Stimulated activated CD4-positive, alpha-beta T cell treated with anti-CD3 and anti-CD28 coated beads, Interleukin-4, amount 100 ng/mL, for 4 hours (primary cell): Measurements from ENCODE around the gene SLC9A9.

Experiments
- DNase-seq, 2 experiments: peaks; one replicate each; pipeline ENCODE4 v3.0.0-alpha.2; 2020

SLC9A9 gene

DNA sequence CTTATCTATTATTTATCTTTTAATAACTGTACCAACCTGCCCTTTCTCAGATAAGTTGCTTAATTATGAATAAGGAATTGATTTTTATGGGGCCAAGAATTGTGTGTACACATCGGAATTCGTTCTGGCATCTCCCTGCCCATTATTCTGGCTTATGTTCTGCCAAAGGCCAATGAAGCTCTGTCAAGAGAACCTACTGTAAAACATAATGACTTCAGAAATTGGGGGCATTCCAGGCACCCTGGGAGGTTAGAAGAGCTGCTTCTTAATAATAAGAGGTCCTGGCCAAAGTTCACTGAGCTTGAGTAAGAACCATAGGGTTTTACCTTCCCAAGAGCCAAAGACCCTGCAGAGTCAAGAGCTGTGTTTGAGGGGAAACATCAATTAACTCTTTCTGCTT, 261.7 kb downstream of the SLC9A9 start:
- no peak for DNase-seq

DNA sequence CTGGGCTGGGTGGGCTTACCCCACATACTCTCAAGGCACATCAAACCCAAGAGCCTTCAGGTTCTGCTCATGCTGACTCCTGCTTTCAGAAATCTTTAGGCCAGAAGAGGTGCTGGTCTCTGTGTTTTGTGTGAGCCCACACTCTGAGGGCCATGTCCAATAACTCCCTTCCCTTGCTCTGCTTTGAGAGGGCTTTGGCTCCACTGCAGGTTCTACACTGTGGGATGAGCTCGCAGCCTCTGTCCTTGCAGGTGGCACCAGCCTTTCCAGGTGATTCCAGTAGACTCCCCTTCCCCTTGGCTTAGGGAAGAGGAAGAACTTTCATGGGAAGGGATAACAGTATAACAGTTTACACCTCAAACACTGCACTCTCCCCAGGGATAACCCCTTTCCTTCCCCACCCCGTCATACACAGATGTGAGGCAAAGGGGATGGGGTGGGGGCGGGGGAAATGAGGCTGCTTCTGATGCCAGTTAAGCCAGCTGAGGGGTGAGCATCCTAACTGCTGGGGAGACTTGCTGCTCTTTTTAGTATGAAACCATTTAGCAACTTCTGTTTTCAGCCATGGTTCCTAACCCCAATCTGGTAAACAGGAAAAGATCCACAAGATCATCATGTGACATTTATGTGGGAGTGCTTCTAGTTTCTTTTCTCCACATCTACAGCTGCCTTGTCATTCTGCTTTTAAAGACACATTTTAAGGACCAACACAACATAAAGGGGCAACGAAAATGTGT, 262.4 kb downstream of the SLC9A9 start:
- no peak for DNase-seq

DNA sequence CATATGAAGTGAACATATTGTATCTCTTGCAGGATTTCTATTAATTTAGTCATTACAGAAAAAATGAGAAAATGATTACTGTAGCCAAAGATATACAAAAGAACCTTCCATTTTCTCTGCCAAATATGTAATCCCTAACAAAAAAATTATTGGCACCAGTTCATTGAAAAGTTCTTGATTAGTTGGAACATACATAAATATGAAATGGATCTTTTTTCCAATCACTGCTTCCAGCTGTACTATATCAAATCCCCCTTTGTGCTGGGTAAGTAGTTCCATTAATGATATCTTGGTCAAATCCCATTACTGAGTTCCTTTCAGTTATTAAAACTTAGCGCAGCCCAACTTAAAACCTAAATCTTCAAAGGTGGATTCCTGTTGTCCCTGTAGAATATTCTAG, 263.8 kb downstream of the SLC9A9 start:
- DNase-seq, result no peak

DNA sequence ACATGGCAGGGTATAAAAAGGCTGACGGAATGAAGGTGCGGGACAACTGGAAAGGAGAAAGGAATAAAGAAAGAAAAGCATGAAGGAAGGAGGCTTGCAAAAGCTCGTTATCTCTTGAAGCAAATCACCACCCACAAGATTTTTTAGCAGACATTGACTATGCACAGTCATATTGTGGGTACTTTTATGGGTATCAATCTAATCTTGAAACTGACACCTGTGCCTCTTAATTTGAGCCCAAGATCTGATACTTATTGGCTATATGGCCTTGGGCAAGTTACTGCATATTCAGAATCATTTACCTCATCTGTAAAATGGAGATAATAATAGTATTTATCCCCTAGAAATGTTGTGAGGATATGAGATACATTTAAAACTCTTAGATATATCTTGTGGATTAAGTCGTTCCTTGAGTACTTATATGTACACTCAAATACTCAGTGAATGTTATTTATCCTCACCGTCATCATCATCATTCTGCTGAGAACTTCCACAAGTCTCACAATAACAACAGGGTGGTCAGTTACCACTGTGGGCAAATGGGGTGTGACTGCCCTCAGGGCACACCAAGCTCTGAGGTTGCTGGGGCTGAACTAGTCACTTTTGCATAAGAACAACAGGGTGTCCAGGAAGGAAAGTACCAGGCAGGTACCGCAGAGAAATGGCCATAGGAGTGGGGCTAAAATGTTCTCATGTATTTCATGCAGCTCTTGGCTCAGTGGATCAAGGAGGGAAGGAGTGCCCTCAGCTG, 266.1 kb downstream of the SLC9A9 start:
- no peak for DNase-seq

DNA sequence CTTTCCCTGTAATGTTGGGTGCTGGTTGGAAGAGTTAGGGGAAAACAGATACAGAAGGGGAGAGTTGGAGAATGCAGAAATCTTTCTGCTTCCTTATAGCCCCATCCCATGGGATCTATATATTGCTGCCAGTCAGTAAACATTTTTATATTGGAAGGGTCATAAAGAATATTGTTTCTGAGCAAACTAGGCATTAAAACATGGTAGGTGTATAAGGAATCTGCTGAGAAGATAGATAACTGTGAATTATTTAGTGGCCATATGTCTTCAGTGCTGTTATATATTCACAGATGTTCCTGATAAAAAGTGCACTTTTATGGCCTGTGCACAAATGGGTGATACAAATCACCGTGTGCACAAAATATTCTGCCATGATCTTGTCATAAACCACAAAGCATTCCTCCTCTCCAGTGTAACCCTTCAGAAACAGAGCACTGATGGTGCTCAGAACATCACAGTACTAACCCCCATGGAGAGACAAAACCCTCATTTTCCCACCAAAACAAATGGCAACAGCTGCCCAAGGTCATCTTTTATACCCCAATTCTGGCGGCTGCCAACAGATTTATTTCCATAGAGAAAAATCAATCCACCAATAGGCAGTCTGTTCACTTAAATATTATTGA, 269.3 kb downstream of the SLC9A9 start:
- no peak for DNase-seq

DNA sequence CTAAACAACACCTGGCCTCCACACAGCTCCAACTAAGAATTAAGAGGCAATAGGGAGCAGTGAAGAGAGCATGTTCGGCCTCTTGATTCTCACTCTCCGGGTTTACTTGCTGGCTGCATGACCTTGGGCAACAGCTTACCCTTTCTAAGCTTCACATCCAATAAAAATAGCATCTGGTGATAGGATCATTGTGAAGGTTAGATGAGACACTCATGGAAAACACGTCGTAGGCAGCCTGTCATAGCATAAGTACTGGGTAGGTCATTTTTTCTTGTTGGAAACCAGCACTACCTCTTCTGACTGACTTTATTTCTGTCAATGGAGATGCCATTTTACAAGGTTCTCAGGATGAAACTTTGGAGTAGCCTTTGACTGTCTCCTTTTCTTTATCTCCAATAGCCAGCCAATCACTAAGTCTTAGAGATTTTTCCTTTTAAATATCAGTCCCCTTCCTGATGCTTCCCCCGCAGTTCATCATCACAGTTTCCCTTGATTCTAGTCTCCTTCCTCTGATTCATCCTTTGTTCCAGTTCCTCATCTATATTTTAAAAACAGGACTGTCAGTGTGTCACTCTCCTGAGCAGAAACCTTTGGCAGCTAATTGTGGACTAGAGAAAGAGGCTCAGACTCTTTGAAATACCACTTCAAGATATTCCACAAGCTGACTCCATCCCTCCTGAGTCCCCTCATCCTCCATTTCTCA, 271.5 kb downstream of the SLC9A9 start:
- DNase-seq, result no peak

DNA sequence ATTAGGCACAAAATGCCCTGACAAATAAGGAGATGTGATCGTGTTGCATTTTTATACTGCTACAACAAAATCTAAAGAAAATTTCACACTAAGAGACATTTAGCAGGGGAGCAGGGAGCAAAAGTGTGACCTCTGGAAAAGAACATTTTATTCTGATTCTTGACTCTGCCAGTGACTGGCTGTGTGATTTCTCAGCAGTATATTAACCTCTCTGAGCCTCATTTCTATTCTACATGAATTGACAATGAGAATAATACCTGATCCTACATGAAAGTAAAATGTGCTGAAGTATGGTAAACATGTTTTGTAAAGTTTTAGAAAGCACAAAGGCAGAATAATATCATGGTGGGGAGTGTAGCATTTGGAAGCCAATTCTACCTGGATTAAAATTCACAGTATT, 273.3 kb downstream of the SLC9A9 start:
- no peak for DNase-seq

DNA sequence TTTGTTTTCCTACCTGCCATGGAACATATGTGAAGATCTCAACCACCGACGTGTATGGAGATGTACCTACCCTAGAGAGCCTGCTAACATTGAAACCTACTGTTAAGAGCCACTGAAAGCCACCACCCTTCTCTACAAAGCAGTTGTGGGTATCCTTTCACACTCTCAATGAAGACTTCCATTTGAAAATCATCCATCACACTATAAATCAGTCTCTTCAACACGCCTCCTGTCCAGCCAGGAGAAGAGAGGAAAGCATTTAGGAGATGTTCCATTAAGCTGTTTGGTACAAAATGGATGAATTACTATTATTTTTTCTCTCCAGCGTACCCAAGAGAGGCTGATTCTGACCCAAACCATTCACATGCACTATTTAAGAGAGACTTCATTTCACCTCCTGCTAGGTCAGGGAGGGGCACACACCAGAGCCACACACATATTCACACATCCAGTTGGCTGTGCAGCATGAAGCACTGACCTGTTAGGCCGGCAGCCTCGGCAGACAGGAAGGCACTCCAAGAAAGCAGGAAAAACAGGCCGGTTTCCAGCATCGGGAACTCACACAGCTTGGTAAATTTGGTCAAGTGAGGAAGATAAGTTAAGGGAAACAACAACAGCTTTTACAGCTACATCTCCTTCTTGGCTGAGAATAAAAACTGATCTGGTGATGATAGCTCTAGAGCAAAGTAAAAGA, 274.5 kb downstream of the SLC9A9 start:
- no peak for DNase-seq

DNA sequence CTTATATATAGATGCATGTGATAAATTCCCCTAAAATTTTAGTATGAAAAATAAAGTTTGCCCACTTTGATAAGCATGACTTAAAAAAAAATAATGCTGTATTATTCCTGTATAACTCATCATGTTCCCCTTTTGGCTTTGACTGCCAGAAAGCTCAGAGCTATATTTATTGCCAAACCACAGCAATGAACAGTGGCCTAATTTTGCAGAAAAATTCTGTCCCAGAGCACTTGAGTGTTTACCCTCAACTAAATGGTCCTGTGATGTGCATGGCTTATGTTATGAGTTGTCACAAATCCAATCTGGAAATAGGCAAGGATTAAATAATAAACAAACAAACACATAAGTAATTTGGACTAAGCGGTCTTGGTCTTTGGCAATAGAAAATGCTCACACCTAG, 276.7 kb downstream of the SLC9A9 start:
- DNase-seq, result no peak

DNA sequence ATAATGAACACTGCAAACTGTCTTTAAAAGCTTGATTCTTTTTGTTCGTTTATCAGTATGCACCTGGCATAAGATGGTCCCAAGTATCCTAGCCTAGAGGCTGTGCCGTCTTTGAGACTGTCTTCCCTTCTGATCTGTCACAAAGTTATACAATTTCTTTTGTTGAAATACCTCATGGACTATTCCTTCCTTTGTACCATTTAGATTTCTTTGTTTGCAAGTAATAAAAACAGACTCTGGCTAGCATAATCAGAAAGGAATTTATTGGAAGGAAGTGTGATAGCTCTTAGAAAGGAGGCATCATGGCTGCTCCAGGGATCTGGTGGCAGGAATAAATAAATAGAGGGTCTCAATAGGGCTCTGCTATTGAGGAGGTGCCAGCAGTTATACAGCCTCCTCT, 280.4 kb downstream of the SLC9A9 start:
- DNase-seq, result no peak

DNA sequence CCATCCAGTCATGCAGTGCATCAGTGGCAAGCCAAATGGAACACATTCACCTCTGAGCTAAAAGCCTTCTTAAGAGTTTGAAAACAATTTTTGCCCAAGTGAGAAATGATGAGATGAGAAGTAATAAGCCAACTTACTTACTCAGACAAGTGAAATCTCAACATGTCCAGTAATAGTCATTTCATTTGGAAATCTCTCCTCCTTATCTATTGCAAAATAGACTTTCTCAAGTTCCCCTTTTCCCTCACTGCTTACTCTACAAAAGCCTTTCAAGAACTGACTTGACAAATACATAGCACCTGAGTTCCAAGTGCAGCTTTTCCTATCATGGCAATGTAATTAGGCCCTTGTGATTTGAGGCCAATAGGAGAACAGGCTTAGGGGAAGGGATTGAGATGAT, 282.3 kb downstream of the SLC9A9 start:
- no peak for DNase-seq

DNA sequence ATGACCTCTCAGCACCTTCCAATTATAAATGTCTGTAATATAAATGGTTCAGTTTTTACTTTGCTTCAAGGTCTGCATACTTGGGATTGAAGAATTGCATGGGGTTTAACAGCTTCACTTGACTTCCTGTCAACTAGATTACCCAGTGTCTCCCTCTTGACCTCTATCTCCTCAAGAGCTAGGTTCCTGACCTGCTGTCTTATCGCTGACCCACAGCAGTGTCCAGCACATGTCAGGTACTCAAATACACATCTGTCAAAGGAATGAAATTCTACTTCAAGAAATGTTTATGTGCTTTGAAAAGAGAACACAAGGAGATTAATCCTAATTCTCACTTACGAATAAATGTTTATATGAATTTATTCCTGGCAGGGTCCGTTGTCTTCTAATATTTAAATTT, 284.5 kb downstream of the SLC9A9 start:
- no peak for DNase-seq

DNA sequence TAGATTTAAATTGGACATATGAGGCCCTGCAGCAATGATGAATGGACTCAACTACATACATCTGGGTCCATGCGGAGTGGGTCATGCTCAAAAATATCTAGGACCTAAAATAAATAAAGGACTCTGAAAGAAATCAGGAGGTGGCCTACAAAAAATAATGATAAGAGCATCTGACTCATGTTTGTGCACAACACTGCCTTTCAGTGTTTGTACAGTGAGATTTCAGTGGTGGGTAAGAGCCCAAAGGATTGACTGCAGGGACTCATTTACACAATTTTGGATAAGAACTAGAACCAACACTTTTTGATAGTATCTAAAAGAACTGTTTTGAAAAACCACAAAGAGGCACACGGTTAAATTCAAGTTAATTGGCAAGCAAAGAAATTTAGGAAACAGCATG, 285.5 kb downstream of the SLC9A9 start:
- no peak for DNase-seq

DNA sequence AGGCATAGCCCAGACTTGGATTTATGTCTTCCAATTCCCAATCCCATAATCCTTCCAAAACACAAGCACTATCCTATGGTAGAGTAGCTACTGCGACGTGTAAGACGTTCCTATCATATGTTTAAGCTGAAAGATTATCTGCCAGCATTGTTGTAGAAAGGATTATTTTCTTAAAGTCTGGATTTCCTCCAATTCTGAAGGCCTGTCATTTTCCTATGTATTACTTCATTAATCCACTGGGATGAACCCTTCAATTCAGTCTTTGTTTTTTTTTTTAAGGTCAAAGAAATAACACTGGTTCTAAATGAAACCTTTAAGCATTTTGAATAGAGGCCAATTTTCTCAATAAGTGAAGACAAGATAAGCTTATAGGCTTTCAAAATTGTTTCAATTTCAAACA, 289.0 kb downstream of the SLC9A9 start:
- no peak for DNase-seq

DNA sequence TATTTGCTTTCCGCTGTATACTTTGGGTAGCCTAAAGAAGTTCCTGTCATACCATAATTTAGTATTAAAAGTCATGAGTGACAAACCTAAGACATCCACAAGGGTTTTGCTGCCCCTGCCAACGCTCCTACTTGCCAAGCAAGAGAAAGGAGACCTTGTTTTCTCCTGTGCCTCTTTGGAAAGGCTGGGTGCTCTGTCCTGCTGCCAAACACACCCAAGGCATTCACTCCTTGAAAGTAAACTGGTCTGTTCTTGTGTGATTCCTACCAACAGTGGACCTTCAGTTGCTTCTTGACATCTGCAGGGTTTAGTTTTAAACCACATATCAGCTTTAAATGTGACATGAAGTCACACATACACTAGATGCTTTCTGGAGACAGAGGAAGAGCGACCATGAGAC, 295.4 kb downstream of the SLC9A9 start:
- DNase-seq, result no peak

DNA sequence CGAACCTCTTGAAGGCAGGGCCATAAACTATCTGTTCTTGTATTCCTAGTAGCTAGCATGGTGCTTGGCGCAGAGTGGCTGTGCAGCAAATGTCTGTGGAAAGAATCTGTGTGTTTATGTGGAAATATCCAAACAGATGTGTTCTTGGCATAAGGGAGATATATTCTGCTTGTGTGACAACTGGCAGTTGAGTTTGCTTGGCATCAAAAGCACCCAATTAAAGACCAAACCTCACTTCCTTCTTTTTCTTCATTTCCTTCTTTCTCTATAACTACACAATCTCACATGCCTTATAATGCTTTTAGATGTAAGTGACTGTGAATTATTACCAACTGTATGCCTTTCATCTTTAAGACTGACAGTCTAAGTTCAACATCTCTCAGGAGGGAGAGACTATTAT, 296.5 kb downstream of the SLC9A9 start:
- no peak for DNase-seq

DNA sequence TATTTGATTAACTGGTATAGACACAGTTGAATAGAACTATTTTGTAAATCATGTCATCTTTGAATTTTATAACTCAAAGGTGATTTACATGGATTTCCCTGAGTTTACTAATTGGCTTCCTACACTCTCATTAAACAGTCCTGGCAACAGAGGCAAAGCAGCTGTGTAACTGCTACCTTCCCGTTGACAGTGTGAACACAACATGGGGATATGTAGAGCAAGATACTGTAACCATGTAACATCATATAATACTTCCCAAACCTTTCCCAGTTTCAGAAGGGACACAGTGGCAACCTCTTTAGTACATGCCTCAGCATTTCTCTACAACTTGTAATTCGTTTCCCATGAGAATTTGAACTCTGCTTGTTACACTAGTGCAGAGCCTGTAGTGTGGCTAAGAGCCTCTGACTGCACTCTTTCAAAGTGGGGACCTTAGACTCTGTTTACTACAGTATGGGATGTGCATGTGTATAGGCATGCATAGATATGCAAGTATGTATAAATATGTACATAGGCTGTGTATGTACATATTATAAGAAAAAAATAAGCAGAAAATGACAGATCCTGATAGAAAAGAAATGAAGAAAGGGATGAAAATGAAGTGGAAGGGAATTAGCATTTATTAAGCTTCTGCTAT, 299.3 kb downstream of the SLC9A9 start:
- no peak for DNase-seq

DNA sequence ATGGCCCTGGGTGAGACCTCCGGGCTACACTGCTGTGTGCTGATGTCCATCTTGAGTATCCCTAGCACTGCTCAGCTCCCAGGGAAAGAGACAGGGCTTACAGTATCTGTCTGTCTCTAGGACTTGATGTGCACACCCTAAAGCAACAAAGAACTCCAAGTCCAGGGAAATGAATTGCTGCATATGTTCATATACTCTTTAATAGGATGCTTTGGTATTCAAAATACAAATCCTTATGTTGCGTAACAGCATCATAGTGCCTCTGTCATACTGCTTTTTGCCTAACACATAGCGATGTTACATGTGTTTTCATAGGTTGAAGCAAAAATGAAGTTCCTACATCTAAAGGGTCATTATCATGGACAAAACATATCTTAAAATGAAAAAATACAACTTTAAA, 299.9 kb downstream of the SLC9A9 start:
- no peak for DNase-seq

DNA sequence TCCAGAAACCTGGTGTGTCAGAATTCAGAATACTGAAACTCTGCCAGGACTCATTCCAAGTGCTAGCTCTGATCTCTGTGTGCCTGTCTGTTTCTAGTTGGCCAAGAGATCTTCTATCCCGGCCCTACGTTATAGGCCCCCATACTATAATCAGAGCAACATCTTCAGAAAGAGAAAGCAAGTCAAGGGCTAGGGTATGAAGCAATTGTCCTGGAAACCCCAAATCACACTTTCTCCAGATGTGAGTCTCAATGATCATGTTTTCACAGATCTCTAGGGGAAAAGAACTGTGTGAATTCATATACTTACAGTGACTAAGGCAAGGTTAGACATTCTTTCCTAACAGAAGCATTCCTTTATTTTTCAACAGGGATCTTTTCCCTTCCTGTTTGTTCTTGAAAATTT, 309.7 kb downstream of the SLC9A9 start:
- DNase-seq, result no peak

DNA sequence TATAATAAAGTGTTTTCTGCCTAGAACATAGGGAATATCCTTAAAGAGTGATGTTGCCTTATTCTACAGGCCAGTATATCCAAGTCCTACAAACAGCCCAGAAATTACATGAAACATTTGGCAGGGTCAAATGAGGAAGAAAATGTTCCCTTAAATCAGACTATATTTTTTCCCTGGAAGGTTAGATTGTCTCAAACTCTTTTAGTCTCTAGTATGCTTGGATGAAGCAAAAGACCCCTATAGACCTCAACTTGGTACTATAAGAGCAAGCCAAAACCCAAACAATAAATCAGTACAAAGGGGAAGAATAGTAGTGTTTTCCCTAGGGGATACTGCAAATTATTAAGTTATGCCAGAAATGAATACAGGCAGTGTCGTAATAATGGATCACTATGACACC, 310.2 kb downstream of the SLC9A9 start:
- no peak for DNase-seq

DNA sequence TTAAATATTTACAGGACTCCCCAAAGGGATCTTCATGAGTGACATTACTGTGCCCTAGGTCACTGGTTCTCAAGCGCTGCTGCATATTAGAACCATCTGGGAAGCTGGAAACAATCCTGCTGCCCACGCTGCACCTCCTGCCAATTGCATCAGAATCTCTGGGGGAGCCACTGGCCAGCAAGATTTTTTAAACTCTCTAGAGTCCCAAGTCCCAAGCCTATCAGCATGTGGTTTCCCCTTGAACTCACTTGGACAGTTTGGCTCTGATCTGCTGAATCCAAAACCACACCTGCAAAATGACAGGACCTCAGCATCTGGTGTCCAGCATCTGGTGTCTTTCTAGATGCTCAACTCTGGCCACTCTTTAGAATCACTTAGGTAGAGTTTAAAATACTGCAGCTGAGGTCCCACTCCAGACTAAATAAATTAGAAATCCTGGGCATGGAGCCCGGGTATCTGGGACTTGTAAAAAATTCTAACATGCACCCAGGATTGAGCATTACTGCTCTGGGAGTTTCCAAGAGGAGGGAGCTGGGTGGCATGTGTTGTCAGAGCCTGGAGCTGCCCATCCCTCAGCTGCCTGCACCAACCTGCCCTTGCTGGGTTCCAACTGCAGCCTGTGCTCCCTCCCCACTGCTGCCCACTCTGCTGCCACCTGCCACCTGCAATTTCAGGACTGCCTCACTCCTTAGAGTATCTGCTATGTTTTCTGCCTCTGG, 311.3 kb downstream of the SLC9A9 start:
- DNase-seq, result no peak
